PC-3 (cell line): ENCODE data around the gene UBA1.

ENCODE experiments used
- CTCF ChIP-seq: fragments of 300-600 bp; sonication (generic); conservative IDR thresholded peaks from 2 replicates; pipeline ENCODE4 v1.5.1; 2017; ENCODE audit warnings: antibody characterized with exemption, low read depth, mild to moderate bottlenecking, low read length
- EZH2 ChIP-seq: fragments of 300-600 bp; sonication (generic); IDR thresholded peaks from one replicate; pipeline ENCODE4 v1.6.1; 2017; ENCODE audit warnings: antibody characterized with exemption, mild to moderate bottlenecking, low read length; ENCODE audit not compliant: unreplicated experiment

GRCh38 chrX:47158131-47158530, 35.5 kb upstream of the UBA1 start:
- TF ChIP-seq CTCF, result peak; percentile 28; the same call in 1 of the 2 replicates
- no peak for TF ChIP-seq EZH2
